ENCODE measurements around the gene CDH6. TPM values are rescaled to one million over a fixed set of nuclear protein-coding genes. Genes with fewer than 3 reads are reported as not detected.

The CDH6 gene
- total and polyA plus RNA-seq, 2 of the 4 experiments (the other 2 are of a cell fraction) = 72.2 to 232 TPM

- no peak overlapping the region; the same call in 1 of the 2 replicates for H3K14ac ChIP-seq (replicated peaks; ENCODE audit: low read depth, low read length)
- in situ Hi-C loops (cut with MboI; ENCODE audit: low sequenced_read_pairs) (no loop called here), intact Hi-C loops (cut with micrococcal nuclease) (no loop called here), dilution Hi-C loops (cut with HindIII; ENCODE audit: low sequenced_read_pairs, unreplicated experiment) (no loop called here)
- ATAC-seq (ENCODE audit: low read depth) (no peak), DNase-seq (no peak)
- H2AK5ac ChIP-seq (ENCODE audit: low read depth, low read length) = no peak overlapping the region
- H2BK5ac ChIP-seq (ENCODE audit: low read depth, low read length, poor library complexity, severe bottlenecking) = no peak overlapping the region
- no peaks in the 10 kb centered on the region for H3K27me3 ChIP-seq (ENCODE audit: control insufficient read depth, insufficient read depth, low read length)
- no peaks in the 10 kb centered on the region for H3K9me3 ChIP-seq (ENCODE audit: control insufficient read depth, insufficient read depth, low read length)
- no peak overlapping the region for H2AFZ ChIP-seq (replicated peaks; ENCODE audit: low read length, poor library complexity)
- no peak for TF ChIP-seq NFE2L2 (IDR thresholded peaks at IDR 0.05; ENCODE audit: low read depth, low read length)
- TF ChIP-seq BHLHE40 (IDR thresholded peaks at IDR 0.05; ENCODE audit: low read depth, low read length) = no peak
- no peak for TF ChIP-seq MAZ (IDR thresholded peaks at IDR 0.05; ENCODE audit: borderline replicate concordance, low read depth, low read length)
- TF ChIP-seq RCOR1 (IDR thresholded peaks at IDR 0.05; ENCODE audit: insufficient replicate concordance, low read length) = no peak
- no peak for TF ChIP-seq POLR2A (IDR thresholded peaks at IDR 0.05; ENCODE audit: low read depth, low read length)
- no peak for TF ChIP-seq RAD21 (IDR thresholded peaks at IDR 0.05; ENCODE audit: low read length)
- TF ChIP-seq FOS (IDR thresholded peaks at IDR 0.05; ENCODE audit: low read depth, low read length) = no peak
- TF ChIP-seq CHD1 (IDR thresholded peaks at IDR 0.05; ENCODE audit: low read depth, low read length) = no peak
- no peak for TF ChIP-seq USF2 (IDR thresholded peaks at IDR 0.05; ENCODE audit: low read depth, low read length)
- TF ChIP-seq MAFK (IDR thresholded peaks at IDR 0.05; ENCODE audit: low read depth, low read length) = no peak
- TF ChIP-seq SMC3 (IDR thresholded peaks at IDR 0.05; ENCODE audit: low read depth, low read length) = no peak
- no peak for TF ChIP-seq RFX5 (IDR thresholded peaks at IDR 0.05; ENCODE audit: low read depth, low read length)
- TF ChIP-seq CTCF (conservative IDR thresholded peaks at IDR 0.05; ENCODE audit: low read depth, low read length) = no peak
- 0 out of 2 replicates have a peak overlapping the region, but pooled peaks have one; percentile 20 for H3K18ac ChIP-seq (ENCODE audit: low read depth, low read length)
- H2BK20ac ChIP-seq (ENCODE audit: low read depth, low read length) = no peak overlapping the region
- peaks cover 9% of the 10 kb centered on the region; the same call in 1 of the 2 replicates for H3K9me1 ChIP-seq (ENCODE audit: insufficient read depth, low read length)
- no peaks in the 10 kb centered on the region; the same call in 1 of the 2 replicates for H4K20me1 ChIP-seq (ENCODE audit: insufficient read depth, low read length)
- ChIA-PET POLR2A (ENCODE audit: unreplicated experiment) (no interaction called here), CTCF (interaction anchor here (0.6 kb wide), 1 partner anchor 203 kb away, joined by 4 read pairs; no protein-coding TSS in a partner anchor)
- no TSS peak for BruUV-seq (replicated peaks)
- no peak overlapping the region for H3K23ac ChIP-seq (ENCODE audit: low read depth, low read length)
- no peak overlapping the region for H3K56ac ChIP-seq (ENCODE audit: extremely low read depth, insufficient read depth, low read length)
- H3K9ac ChIP-seq (ENCODE audit: low read depth, low read length) = no peak overlapping the region
- H3K4ac ChIP-seq (ENCODE audit: low read depth, low read length) = no peak overlapping the region
- no peak overlapping the region for H2BK15ac ChIP-seq (ENCODE audit: low read depth, low read length)
- H3K4me3 ChIP-seq (ENCODE audit: insufficient read depth, low read depth, low read length) = no peak overlapping the region
- no peak overlapping the region for H2BK120ac ChIP-seq (ENCODE audit: low read depth, low read length)
- peak overlapping the region; percentile 61; the same call in 1 of the 2 replicates for H3K4me2 ChIP-seq (ENCODE audit: low read depth, low read length)
- peak overlapping the region in 1 of 2 experiments; percentile 28; a peak in 1 of 4 replicates for H4K8ac ChIP-seq (ENCODE audit: low read depth in 2 of 2, low read length in 2 of 2)
- H3K36me3 ChIP-seq (ENCODE audit: control insufficient read depth, insufficient read depth, low read length) = no peaks in the 10 kb centered on the region
- peaks cover 14 to 59% of the 10 kb centered on the region in 2 experiments; a peak in 3 of 4 replicates for H3K79me1 ChIP-seq (ENCODE audit: low read depth in 1 of 2, low read length in 2 of 2)
- no peak overlapping the region for H2AK9ac ChIP-seq (replicated peaks; ENCODE audit: low read depth, low read length, poor library complexity)
- no peak overlapping the region for H4K5ac ChIP-seq (ENCODE audit: low read depth, low read length)
- H4K91ac ChIP-seq (ENCODE audit: insufficient read depth, low read depth, low read length) = no peak overlapping the region
- peaks cover 5% of the 10 kb centered on the region; the same call in 1 of the 2 replicates for H3K4me1 ChIP-seq (ENCODE audit: control insufficient read depth, insufficient read depth, low read length)
- H3K27ac ChIP-seq (ENCODE audit: insufficient read depth, low read length) = no peak overlapping the region
- 100% methylated on average over 1 of the region's 4 CpGs; no CpG with 5 or more reads in 1 of the 2 experiments for WGBS, 2 experiments (ENCODE audit: extremely low coverage in 2 of 2, insufficient read length in 1 of 2)
Observed at GRCh38 chr5:31213257-31213656, 19.8 kb downstream of the CDH6 start.

Data from IMR-90 (cell line).